Measurements from ENCODE around the gene TNFRSF1B.

Gene TNFRSF1B

DNA sequence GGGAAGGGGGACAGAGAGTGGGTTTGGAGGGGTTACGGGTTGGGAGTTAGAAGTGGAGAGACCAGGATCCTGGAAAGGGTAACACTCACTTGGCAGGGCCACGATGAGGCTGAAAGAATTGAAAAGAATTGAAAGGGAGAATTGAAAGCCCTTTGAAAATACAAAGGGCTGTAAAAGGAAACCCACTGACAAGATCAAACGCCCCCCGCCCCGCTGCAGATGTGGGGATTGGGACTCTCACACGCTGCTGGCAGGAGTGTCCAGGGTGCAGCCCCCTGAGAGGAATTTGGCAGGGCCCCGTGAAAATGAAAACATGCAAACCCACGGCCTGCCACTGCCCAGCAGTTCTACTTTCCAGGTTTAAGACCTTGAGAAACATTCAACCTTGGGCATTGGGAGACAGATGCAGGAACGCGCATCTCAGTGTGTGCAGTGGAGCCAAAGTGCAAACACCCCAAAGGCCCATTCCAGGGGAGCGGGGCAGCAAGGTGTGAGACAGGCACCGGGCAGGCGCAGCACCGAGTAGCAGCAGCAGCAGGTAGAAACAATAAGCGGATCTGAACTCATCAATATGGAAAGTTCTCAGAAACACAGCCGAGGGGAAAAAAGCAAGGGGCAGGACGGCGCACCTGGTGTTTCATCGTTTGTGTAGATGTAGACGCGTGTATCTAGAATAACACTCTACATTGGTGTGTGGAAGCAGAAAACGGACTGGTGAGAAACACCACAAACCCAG is 8.3 kb upstream of the TNFRSF1B start:
- no peak for TF ChIP-seq POLR2A (IDR thresholded peaks at IDR 0.05; ENCODE audit: low read depth, low read length)
- DNase-seq (ENCODE audit: insufficient read length, low spot score) (no peak), FAIRE-seq (no peak)

DNA sequence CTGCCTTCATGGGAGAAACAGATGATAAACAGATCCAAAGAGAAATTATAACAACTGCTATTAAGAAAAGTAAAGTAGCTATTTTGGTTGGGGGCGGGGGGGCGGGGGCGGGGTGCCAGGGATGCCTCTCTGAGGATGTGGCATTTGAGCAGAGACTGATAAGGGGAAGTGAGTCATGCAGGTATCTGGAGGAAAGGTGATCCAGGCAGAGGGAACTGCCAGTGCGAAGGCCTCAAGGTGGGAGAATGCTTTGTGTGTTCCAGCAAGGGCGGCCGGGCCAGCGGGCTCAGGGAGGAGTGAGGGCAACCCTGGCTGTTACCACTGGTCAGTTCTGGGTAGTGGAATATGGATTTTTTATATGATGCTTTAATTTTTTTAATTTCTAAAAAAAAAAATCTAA is 7.0 kb upstream of the TNFRSF1B start:
- FAIRE-seq: no peak
- no peak for DNase-seq (ENCODE audit: insufficient read length, low spot score)
- TF ChIP-seq POLR2A (IDR thresholded peaks at IDR 0.05; ENCODE audit: low read depth, low read length): no peak

DNA sequence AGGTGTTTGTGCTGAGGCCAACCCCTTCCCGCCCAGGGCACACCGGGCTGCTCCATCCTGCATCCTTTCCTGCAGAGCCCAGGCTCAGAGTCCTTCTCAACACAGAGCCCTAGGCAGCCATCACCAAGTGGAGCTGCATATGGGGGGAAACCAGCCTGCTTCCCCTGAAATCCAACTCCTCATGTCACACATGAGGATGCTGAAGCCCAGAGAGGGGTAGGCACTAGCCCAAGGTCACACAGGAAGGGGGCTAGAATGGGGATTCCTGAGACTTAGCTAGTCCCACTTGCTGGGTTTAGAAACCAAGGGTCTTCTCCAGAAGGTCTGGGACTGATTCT is 5.5 kb upstream of the TNFRSF1B start:
- DNase-seq (ENCODE audit: insufficient read length, low spot score): no peak
- no peak for FAIRE-seq
- no peak for TF ChIP-seq POLR2A (IDR thresholded peaks at IDR 0.05; ENCODE audit: low read depth, low read length)

DNA sequence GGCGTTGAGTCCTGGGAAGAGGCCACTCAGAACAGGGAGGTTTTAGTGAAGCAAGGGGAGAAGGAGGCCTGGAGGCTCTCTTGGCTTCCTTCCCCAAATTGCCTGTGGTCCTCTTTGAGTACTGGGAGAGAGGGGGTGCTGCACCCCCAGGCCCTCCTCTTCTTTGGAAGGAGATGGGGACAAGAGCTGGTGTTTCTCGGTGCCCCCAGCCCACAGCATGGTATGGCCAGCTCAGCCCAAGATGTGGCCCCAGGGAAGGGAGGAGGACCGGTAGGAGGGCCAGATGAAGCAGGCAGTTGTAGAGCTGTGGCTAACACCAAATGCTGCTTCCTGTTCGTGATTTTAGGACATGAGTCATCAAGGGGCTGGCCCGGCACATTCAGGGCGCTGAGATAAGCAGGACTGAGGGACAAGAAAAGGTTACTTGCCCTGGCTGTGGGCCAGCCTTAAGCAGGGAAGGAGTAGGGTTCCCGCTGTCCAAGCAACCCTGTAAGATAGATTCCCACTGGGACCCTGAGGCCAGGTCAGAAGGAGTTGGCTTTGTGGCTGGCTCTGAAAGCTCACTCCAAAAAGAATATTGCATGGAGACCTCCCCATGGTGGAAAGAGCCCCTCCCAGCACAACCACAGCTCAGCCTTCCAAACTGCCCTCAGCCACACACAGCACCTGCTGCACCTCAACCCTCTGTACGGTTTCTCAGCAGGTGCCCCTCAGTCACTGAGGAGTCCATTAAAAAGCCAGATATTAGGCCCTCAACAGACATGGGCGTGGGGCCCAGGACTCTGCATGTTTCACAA is 4.9 kb upstream of the TNFRSF1B start:
- TF ChIP-seq POLR2A (IDR thresholded peaks at IDR 0.05; ENCODE audit: low read depth, low read length): no peak
- FAIRE-seq: peak; percentile 98
- DNase-seq (ENCODE audit: insufficient read length, low spot score): peak; percentile 84

DNA sequence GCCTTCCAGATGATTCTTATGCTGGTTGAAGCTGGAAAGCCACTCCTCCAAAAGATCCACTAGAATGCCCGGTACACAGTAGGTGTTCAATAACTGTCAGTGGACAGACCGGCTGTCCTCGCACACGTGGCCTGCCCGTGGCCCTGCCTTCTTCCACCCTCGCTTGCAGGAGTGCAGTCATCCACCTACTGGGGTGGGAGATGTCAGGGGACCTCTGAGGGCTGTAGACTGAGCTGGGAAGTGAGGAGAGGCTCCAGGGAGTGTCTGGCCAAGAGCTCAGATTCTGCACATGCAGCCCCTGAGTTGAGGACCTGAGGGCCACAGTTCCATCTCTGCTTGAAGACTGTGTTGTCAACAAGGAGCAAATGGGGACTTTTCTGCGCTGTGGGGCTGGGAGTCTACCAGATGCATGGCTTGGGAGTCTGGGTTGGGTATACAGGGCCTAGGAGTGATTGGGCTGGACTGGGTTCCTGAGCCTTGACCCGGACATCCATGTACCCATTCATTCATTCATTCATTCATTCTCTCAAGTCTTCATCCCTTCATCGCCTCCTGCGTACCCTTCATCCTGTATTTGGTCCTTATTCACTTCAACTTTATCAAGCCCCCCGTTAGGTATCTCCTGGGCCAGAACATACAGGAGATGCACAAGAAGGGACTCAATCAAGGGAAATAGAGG is 4.2 kb upstream of the TNFRSF1B start:
- DNase-seq (ENCODE audit: insufficient read length, low spot score) (no peak), FAIRE-seq (no peak)
- no peak for TF ChIP-seq POLR2A (IDR thresholded peaks at IDR 0.05; ENCODE audit: low read depth, low read length)

DNA sequence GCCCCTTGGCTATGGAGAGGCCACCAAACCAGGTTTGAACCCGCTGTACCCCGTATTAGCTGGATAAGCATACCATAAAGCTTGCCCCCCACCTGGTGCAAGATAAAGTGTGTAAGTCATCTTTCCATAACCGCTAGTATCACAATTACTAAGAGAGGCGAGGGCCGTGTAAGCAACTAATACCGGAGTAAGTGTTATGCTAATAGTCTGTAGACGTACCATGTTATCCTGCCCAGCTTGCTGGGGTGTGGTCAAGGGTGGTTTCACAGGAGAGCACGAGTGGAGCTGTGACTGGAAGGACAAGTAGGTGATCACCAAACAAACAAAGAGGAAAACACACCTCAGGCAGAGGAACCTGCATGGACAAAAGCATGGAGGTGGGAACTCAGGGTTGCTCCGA is 3.6 kb upstream of the TNFRSF1B start:
- DNase-seq (ENCODE audit: insufficient read length, low spot score) (no peak), FAIRE-seq (no peak)
- TF ChIP-seq POLR2A (IDR thresholded peaks at IDR 0.05; ENCODE audit: low read depth, low read length): no peak

DNA sequence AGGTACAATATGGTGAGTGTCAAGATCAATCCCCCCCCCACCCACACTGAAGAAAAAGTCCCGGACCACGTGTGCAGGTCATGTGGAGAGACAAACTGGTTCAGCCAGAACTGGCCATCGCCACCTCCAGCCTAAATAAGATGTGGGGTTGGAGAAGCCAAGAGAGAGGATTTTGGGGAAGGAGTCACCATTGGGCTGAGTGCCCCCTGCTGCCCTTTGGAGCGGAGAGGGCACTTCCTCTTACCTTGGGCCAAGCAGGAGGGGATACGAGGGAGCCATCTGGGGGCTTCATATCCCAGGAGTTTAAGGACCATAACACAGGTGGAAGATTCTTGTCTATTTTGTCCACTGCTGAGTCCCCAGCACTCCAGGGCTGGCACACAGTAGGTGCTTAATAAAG is 2.6 kb upstream of the TNFRSF1B start:
- TF ChIP-seq POLR2A (IDR thresholded peaks at IDR 0.05; ENCODE audit: low read depth, low read length): no peak
- DNase-seq (ENCODE audit: insufficient read length, low spot score) (no peak), FAIRE-seq (no peak)

DNA sequence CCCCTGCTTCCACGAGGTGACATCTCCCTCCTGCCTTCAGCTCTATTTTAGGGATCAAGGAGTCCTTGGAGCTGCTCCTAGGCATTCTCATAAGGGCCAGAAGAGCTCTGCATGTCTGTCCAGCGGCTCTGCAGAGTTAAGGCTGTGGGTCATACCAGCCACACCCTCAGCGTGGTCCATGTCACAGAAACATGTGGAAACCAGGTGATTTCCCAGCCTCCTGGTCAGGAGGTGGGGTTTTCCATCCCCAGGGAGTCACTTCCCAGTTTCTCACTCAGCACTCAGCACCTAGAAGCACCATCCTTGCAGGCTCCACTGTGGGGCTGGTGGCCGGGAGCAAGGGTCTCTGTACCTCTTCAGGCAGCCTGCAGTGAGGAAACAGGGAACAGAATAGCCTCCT is 1.4 kb upstream of the TNFRSF1B start:
- no peak for FAIRE-seq
- no peak for TF ChIP-seq POLR2A (IDR thresholded peaks at IDR 0.05; ENCODE audit: low read depth, low read length)
- no peak for DNase-seq (ENCODE audit: insufficient read length, low spot score)

DNA sequence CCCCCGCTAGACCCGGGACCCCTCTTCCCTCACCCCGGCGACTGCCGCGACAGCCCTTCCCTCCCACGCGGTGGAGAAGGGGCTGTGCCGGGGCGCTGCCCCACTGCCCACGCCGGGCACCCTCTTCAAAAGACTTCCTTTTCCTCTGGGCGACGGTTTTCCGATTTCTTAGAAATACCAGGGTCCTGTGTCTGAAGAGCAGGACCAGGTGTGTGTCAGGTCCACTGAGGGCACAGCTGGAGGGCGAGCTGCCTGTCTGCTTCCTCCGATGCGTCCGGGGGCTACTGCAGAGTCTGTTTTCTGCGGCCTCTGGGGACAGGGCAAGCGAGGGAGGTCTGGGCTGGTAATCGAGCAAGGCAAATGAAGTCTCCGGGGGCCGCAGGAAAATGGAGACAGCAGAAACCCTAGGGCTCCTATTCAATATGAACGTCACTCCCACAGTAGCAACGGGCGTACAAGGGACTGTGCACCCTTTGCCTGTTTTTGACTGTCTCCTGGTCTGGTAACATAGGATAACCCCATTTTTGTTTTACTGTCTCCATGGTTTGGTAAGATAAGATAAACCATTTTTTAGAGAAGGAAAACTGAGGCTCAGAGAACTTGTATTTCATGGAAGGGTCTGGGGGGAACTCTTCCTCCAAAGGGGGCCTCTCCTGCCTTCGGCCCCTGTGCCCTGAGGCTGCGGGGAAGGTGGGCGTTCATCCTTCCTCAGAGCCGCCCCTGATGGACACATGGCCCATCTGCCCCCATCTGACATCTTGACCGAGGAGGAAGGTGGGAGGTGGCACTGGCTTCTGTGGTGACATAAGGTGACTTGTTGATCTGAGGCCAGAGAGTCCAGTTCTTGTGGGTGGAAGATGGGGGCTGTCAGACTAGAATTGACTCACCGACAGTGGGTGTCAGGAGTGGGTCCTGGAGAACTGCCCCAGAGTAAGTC is 970 bp downstream of the TNFRSF1B start:
- FAIRE-seq (no peak), DNase-seq (ENCODE audit: insufficient read length, low spot score) (no peak)
- no peak for TF ChIP-seq POLR2A (IDR thresholded peaks at IDR 0.05; ENCODE audit: low read depth, low read length)

DNA sequence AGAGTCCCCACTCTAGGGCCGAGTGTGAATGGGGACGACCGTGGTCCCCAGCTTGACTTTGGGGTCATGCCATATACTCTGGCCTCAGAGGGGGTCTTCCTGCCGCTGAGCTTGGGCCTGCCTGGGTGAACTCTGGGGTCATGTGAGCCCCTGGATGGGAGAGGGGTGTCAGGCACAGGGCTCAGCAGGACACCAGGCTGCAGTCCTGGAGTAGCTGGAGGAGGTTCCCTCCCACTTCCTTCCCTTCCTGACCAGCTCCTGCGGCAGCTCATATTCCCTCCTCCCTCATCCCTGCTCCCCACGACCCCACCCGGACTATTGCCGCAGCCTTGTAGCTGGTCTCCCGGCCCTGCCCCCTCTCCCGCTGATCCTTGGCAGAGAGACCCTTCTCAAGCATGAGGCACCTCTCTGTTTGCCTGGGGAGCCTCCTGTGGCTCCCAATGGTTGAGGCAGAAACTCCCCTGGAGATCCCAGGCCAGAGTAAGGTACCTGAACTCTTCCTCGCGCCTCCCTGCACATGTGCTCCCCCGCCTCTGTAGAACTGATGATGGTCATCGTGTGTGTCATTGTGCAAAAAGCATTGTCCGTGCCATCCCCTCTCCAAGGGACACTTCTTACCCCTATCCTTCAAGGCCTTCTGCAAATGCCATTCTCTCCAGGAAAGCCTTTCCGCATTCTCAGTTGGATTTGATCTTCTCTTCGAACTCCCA is 1.8 kb downstream of the TNFRSF1B start:
- FAIRE-seq: no peak
- DNase-seq (ENCODE audit: insufficient read length, low spot score): no peak
- no peak for TF ChIP-seq POLR2A (IDR thresholded peaks at IDR 0.05; ENCODE audit: low read depth, low read length)

DNA sequence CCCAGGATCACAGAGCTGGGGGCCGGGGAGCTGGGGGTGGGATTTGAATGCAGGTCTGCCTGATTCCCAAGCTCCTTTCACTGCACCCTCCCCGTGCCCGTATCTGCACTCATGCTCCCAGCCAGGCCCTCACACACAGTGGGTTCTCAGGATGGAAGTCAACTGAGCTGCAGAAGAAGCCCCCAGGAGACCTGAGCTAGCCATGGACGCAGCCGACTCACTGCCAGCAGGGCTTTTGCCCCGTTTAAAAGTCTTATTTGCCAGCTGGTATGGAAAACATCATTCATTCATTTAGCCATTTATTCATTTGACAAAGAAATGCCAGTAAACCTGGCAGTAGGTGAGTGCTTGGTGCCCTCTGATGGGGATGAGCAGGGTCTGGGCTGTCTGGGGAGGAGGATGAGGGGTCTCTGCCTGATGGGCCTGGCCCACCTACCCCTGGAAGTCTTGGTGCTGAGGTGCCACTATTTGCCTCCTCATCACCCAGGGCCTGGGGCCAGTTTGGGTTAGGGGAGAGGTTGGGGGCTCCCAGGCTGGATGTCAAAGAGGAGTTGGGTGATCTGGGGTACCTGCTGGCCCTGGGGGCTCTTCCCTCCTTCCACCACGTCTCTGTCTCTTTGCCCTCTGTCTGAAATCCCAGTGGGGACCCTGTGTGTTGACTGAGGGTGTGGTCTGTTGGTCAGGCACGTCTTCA is 2.8 kb downstream of the TNFRSF1B start:
- FAIRE-seq (no peak), DNase-seq (ENCODE audit: insufficient read length, low spot score) (no peak)
- no peak for TF ChIP-seq POLR2A (IDR thresholded peaks at IDR 0.05; ENCODE audit: low read depth, low read length)

DNA sequence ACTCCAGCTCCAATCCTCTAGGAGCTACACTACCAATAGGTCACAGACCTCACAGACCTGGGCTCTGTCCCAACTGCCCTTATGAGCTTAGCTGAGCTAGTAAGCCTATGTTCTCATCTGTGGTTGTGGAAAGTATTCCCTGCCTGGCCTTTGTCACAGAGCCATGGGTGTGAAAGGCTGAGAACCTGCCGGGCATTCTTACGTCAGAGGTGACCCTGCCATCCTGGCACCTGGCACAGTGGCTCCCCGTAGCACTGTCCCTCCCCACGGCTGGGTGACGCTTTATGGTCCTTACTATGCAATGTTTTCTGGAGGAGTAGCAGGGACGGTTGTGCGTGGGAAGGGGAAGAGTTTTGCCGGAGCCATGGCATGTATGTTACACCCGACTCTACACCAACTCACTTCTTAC is 3.5 kb downstream of the TNFRSF1B start:
- FAIRE-seq (no peak), DNase-seq (ENCODE audit: insufficient read length, low spot score) (no peak)
- no peak for TF ChIP-seq POLR2A (IDR thresholded peaks at IDR 0.05; ENCODE audit: low read depth, low read length)

Measured in H54 (cell line).